ENCODE data around the gene KHK. TPM values are rescaled to one million over a fixed set of nuclear protein-coding genes. Genes with fewer than 3 reads are reported as not detected.

The KHK gene
- total RNA-seq, 4 donors from 2014 or later: 1.8 to 12.0 (median 6.3) TPM

DNA sequence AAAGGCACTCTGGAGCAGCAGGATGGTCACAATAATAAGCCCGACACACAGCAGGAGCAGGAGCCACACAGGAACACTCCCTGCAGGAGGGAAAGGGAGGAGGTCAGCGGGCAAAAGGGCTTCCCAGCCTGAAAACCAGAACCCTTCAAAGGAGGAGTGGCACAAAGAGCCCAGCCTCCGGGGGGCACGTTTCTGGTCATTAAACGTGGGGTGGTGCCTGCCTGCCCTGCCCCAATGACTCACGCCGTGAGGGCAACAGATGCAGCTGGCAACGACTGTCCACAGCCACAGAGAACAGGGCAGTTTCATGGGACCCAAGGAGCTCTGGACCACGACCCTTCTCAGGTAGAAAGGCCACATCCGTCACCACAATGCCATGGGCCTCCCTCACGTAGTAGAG is 44.9 kb downstream of the KHK start:
- TF ChIP-seq, protein P1, sequence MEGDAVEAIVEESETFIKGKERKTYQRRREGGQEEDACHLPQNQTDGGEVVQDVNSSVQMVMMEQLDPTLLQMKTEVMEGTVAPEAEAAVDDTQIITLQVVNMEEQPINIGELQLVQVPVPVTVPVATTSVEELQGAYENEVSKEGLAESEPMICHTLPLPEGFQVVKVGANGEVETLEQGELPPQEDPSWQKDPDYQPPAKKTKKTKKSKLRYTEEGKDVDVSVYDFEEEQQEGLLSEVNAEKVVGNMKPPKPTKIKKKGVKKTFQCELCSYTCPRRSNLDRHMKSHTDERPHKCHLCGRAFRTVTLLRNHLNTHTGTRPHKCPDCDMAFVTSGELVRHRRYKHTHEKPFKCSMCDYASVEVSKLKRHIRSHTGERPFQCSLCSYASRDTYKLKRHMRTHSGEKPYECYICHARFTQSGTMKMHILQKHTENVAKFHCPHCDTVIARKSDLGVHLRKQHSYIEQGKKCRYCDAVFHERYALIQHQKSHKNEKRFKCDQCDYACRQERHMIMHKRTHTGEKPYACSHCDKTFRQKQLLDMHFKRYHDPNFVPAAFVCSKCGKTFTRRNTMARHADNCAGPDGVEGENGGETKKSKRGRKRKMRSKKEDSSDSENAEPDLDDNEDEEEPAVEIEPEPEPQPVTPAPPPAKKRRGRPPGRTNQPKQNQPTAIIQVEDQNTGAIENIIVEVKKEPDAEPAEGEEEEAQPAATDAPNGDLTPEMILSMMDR (IDR thresholded peaks at IDR 0.05): no peak
- no peak for TF ChIP-seq EP300 (IDR thresholded peaks at IDR 0.05; ENCODE audit: low read depth)
- Histone ChIP-seq H3K36me3 (peaks cover 0 to 19% (median 4%) of the 10 kb centered on the region in 4 donors), H3K4me3 (no peak overlapping the region), H3K27ac (no peak overlapping the region), H3K9me3 (no peaks in the 10 kb centered on the region), H3K27me3 (no peaks in the 10 kb centered on the region), H3K4me1 (peaks cover 7 to 20% (median 15%) of the 10 kb centered on the region in 4 donors)
- intact Hi-C loops (cut with DNase I; ENCODE audit: low total_unique reads): loop anchor here (10.0 kb wide), 1 partner anchor 83 kb away; the partner anchor contains the start of genes ATRAID, CAD and SLC5A6
- DNase-seq: no peak
- WGBS, 2 donors (ENCODE audit: low coverage in 1 of 2): 84% methylated on average over 11 of the region's 11 CpGs; no CpG with 5 or more reads in 1 of the 2 donors
- in situ Hi-C loops (cut with MboI; ENCODE audit: low pct_ligation_motif_present in 1 of 4, low pct_unique_long_range_greater_than_20kb in 1 of 4, low sequenced_read_pairs in 3 of 4): no loop called here

DNA sequence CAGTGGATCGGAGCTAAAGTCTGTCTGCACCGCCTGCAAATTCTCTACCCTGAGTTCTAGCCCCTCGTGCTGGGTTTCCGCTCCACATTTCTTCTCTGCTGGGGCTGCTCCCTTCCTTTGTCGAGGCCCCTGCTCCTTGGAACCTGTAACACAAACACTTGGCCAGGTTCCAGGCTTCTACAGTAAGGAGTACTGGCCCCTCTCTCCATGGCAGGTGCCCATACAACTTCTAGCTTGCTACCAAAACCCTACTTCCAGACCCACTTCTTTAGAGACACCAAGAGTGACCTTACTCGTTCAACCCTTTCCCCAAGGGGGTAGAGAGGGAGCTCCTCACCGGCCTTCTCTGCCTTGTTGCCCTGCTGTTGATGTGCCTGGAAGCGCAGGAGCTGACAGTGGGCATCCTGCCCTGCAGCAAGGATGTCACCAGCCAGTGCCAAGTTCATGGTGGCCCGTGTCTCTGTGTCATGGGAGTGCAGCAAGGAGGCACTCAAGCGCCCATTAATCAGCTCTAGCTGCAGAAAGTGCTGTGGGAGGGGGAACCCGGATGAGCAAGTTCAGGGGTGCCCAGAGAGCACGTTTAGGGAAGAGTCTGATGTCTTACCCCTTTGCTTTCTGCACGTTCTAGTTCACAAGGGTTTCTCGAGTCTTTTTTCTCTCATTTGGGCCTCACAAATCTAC is 46.8 kb downstream of the KHK start:
- H3K9me3 ChIP-seq: no peaks in the 10 kb centered on the region
- in situ Hi-C loops (cut with MboI; ENCODE audit: low pct_ligation_motif_present in 1 of 4, low pct_unique_long_range_greater_than_20kb in 1 of 4, low sequenced_read_pairs in 3 of 4): no loop called here
- 44 to 100% methylated on average over 1 to 14 of the region's 14 CpGs for WGBS, 2 donors (ENCODE audit: low coverage in 1 of 2)
- no peak for TF ChIP-seq POLR2AphosphoS5 (IDR thresholded peaks at IDR 0.05)
- TF ChIP-seq, protein P1 (IDR thresholded peaks at IDR 0.05): no peak
- no peak for TF ChIP-seq EP300 (IDR thresholded peaks at IDR 0.05; ENCODE audit: low read depth)
- no peak for TF ChIP-seq POLR2A (IDR thresholded peaks at IDR 0.05)
- H3K27ac ChIP-seq: peak overlapping the region; percentile 88 to 97 (median 96)
- H3K4me1 ChIP-seq: peaks cover 7 to 20% (median 15%) of the 10 kb centered on the region in 4 donors
- H3K27me3 ChIP-seq: no peaks in the 10 kb centered on the region
- peak overlapping the region; percentile 76 to 99 (median 98) for H3K4me3 ChIP-seq
- H3K36me3 ChIP-seq: peaks cover 0 to 19% (median 4%) of the 10 kb centered on the region in 4 donors
- intact Hi-C loops (cut with DNase I; ENCODE audit: low total_unique reads): loop anchor here (10.0 kb wide), 1 partner anchor 81 kb away; the partner anchor contains the start of genes ATRAID, CAD and SLC5A6
- DNase-seq: no peak

DNA sequence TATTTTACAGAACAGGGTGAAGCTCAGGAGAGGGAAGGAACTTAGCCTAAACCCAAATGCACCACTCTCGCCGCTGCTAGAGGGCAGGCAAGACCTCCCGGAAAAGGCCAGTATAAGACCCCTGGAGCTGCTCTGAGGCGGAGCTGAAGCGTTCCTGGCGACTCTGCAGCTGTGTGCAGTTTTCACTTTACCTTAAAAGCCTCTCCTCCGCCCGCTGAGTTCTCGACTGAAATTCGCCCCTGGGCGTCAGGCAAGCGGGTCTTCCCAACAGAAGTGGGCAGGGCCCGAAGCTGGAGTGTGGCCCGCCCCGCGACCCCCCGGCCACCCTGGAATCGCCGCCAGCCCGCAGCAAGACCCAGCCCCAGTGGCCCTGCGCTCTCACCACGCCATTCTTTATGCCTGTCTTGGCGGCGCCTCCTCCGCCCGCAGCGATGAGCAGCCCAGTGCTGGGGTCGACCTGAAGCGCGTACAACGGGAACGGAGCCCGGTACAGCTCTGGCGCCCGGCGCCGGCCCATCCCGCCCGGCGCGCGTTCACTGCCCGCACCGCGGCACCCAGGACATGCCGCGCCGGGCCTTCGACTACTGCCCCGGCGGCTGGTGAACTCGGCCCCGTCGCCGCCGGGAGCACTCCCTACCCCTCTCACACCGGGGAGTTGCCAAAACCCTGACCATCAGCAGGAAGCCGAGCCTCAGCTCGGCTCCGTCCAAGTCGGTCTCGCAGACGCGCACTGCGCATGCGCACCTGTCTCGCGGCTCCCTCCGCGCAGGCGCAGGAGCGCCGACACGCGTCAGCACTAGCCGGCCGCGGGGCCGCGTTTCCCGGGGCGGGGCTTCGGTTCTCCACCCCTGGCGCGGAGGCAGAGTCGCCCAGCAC is 47.6 kb downstream of the KHK start, which contains the start of gene PREB:
Gene PREB (minus strand): TSS at position 732 of the 876 bp plus-strand sequence. CDS start 215 bp downstream, at position 517.
- in situ Hi-C loops (cut with MboI; ENCODE audit: low pct_ligation_motif_present in 1 of 4, low pct_unique_long_range_greater_than_20kb in 1 of 4, low sequenced_read_pairs in 3 of 4) (no loop called here), intact Hi-C loops (cut with DNase I; ENCODE audit: low total_unique reads) (loop anchor here (10.0 kb wide), 1 partner anchor 81 kb away; the partner anchor contains the start of genes ATRAID, CAD and SLC5A6)
- H3K27ac ChIP-seq: peak within 1 kb of the TSS; percentile 88 to 97 (median 96)
- peaks cover 7 to 20% (median 15%) of the 10 kb centered on the region in 4 donors for H3K4me1 ChIP-seq
- no peaks in the 10 kb centered on the region for H3K9me3 ChIP-seq
- H3K36me3 ChIP-seq: peaks cover 0 to 19% (median 4%) of the 10 kb centered on the region in 4 donors
- H3K27me3 ChIP-seq: no peaks in the 10 kb centered on the region
- TF ChIP-seq EP300 (IDR thresholded peaks at IDR 0.05; ENCODE audit: low read depth) (no peak), POLR2AphosphoS5 (IDR thresholded peaks at IDR 0.05) (peak; percentile 93 to 97 (median 96)), POLR2A (IDR thresholded peaks at IDR 0.05) (peak; percentile 90)
- TF ChIP-seq, protein P1 (IDR thresholded peaks at IDR 0.05): peak in 1 of 5 experiments; percentile 3
- peak within 1 kb of the TSS; percentile 76 to 99 (median 98) for H3K4me3 ChIP-seq
- 1% methylated on average over 58 of the region's 86 CpGs; no CpG with 5 or more reads in 1 of the 2 donors for WGBS, 2 donors (ENCODE audit: low coverage in 1 of 2)
- peak; percentile 99 for DNase-seq
